ENCODE results near the gene APOA1. TPM values are rescaled to one million over a fixed set of nuclear protein-coding genes. Genes with fewer than 3 reads are reported as not detected.
"Not testable (repeated sequence)": the region's sequence is repeated elsewhere in the genome, so short reads cannot be mapped to it uniquely, and the experiment has no call there.

APOA1 gene
- total RNA-seq, 4 donors from 2014 or later: 1.3 TPM; not detected in 3

GRCh38 chr11:116835791-116836631 lies 1.4 kb downstream of the APOA1 start:
- Histone ChIP-seq H3K4me3 (peak overlapping the region; percentile 5 to 45), H3K27me3 (no peaks in the 10 kb centered on the region), H3K4me1 (peaks cover 0 to 38% (median 8%) of the 10 kb centered on the region in 3 donors), H3K36me3 (no peaks in the 10 kb centered on the region), H3K9me3 (no peaks in the 10 kb centered on the region), H3K27ac (peak overlapping the region; percentile 49 to 89 (median 86))
- ATAC-seq: peak; percentile 90
- TF ChIP-seq CTCF (IDR thresholded peaks at IDR 0.05) (peak in 3 of 4 experiments; percentile 65 to 82 (median 69)), POLR2A (IDR thresholded peaks at IDR 0.05) (peak in 1 of 2 donors; percentile 18), EP300 (IDR thresholded peaks at IDR 0.05) (no peak), POLR2AphosphoS5 (IDR thresholded peaks at IDR 0.05) (peak; percentile 65)
- WGBS, 2 donors (ENCODE audit: low coverage in 1 of 2): 67% methylated on average over 3 of the region's 57 CpGs; no CpG with 5 or more reads in 1 of the 2 donors

- Histone ChIP-seq H3K4me1 (peaks cover 0 to 38% (median 8%) of the 10 kb centered on the region in 3 donors), H3K4me3 (peak overlapping the region; percentile 5 to 45), H3K27me3 (no peaks in the 10 kb centered on the region), H3K27ac (peak overlapping the region; percentile 49 to 89 (median 86)), H3K36me3 (no peaks in the 10 kb centered on the region), H3K9me3 (no peaks in the 10 kb centered on the region)
- peak; percentile 73 for ATAC-seq
- no peak for TF ChIP-seq POLR2A (IDR thresholded peaks at IDR 0.05)
- TF ChIP-seq CTCF (IDR thresholded peaks at IDR 0.05): no peak
- TF ChIP-seq POLR2AphosphoS5 (IDR thresholded peaks at IDR 0.05): no peak
- no peak for TF ChIP-seq EP300 (IDR thresholded peaks at IDR 0.05)
- 48 to 50% methylated on average over 2 to 12 of the region's 28 CpGs for WGBS, 2 donors (ENCODE audit: low coverage in 1 of 2)
Measured at GRCh38 chr11:116835042-116835772, 2.2 kb downstream of the APOA1 start.

- H3K27ac ChIP-seq: peak overlapping the region in 3 of 4 donors; percentile 85 to 89 (median 88)
- 76% methylated on average over 5 of the region's 13 CpGs; no CpG with 5 or more reads in 1 of the 2 donors for WGBS, 2 donors (ENCODE audit: low coverage in 1 of 2)
Measured at GRCh38 chr11:116834535-116835041, 2.8 kb downstream of the APOA1 start.

GRCh38 chr11:116833816-116834534 lies 3.4 kb downstream of the APOA1 start:
- H3K4me1 ChIP-seq: peaks cover 0 to 33% (median 8%) of the 10 kb centered on the region in 3 donors

More at GRCh38 chr11:116834535-116835041, 2.8 kb downstream of the APOA1 start:
- H3K9me3 ChIP-seq, H3K36me3 ChIP-seq, ATAC-seq, H3K27me3 ChIP-seq, H3K4me3 ChIP-seq: not testable (repeated sequence)
- peaks cover 0 to 36% (median 8%) of the 10 kb centered on the region in 3 donors for H3K4me1 ChIP-seq

More at GRCh38 chr11:116833816-116834534, 3.4 kb downstream of the APOA1 start:
- Histone ChIP-seq H3K4me3 (no peak overlapping the region), H3K27ac (no peak overlapping the region), H3K9me3 (no peaks in the 10 kb centered on the region), H3K36me3 (no peaks in the 10 kb centered on the region), H3K27me3 (no peaks in the 10 kb centered on the region)
- TF ChIP-seq POLR2AphosphoS5 (IDR thresholded peaks at IDR 0.05) (no peak), CTCF (IDR thresholded peaks at IDR 0.05) (no peak), EP300 (IDR thresholded peaks at IDR 0.05) (no peak), POLR2A (IDR thresholded peaks at IDR 0.05) (no peak)
- ATAC-seq: no peak
- 85% methylated on average over 9 of the region's 14 CpGs; no CpG with 5 or more reads in 1 of the 2 donors for WGBS, 2 donors (ENCODE audit: low coverage in 1 of 2)

All from gastroesophageal sphincter (tissue), 4 donors.